ENCODE measurements around the gene TOR1AIP1.
A peak's percentile ranks its signal among the peaks of the same experiment; 100 is the strongest.
"Not testable (repeated sequence)": the region's sequence is repeated elsewhere in the genome, so short reads cannot be mapped to it uniquely, and the experiment has no call there.

TOR1AIP1 gene, protein sequence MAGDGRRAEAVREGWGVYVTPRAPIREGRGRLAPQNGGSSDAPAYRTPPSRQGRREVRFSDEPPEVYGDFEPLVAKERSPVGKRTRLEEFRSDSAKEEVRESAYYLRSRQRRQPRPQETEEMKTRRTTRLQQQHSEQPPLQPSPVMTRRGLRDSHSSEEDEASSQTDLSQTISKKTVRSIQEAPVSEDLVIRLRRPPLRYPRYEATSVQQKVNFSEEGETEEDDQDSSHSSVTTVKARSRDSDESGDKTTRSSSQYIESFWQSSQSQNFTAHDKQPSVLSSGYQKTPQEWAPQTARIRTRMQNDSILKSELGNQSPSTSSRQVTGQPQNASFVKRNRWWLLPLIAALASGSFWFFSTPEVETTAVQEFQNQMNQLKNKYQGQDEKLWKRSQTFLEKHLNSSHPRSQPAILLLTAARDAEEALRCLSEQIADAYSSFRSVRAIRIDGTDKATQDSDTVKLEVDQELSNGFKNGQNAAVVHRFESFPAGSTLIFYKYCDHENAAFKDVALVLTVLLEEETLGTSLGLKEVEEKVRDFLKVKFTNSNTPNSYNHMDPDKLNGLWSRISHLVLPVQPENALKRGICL

DNA sequence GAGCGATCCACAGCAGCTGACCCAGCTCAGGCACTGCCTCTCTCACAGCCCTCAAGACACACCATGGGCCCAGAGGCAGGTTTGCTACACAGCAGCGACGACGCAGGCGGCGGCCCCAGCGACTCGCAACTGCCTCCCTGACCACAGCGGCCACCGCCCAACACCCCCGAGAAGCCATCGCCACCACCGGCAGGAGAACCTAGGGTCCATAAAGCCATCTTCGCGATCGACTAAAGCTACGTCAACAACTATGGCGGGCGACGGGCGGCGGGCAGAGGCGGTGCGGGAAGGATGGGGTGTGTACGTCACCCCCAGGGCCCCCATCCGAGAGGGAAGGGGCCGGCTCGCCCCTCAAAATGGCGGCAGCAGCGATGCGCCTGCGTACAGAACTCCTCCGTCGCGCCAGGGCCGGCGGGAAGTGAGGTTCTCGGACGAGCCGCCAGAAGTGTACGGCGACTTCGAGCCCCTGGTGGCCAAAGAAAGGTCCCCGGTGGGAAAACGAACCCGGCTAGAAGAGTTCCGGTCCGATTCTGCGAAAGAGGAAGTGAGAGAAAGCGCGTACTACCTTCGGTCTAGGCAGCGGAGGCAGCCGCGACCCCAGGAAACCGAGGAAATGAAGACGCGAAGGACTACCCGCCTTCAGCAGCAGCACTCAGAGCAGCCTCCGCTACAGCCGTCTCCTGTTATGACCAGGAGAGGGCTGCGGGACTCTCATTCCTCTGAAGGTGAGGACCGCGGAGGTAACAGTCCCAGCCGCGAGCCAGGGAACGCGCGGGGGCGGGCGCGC, at the start of gene TOR1AIP1:
Gene TOR1AIP1, plus strand, starts transcription at position 33 of the 787 bp plus-strand sequence. Its CDS starts 218 bp downstream, at position 251.
- DNase-seq (ENCODE audit: low read depth in 1 of 2, low spot score in 1 of 2): peak; percentile 92 to 95

DNA sequence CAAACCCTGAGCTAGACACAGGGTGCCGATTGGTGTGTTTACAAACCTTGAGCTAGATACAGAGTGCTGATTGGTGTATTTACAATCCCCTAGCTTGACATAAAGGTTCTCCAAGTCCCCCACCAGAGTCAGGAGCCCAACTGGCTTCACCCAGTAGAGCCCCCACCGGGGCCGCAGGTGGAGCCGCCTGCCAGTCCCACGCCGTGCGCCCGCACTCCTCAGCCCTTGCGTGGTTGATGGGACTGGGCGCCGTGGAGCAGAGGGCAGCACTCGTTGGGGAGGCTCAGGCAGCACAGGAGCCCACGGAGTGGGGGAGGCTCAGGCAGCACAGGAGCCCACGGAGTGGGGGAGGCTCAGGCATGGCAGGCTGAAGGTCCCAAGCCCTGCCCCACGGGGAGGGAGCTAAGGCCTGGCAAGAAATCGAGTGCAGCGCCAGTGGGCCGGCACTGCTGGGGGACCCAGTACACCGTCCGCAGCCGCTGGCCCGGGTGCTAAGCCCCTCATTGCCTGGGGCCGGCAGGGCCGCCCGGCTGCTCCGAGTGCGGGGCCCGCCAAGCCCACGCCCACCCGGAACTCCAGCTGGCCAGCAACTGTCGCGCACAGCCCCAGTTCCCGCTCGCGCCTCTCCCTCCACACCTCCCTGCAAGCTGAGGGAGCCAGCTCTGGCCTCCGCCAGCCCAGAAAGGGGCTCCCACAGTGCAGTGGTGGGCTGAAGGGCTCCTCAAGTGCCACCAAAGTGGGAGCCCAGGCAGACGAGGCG, 45.2 kb upstream of the TOR1AIP1 start:
- not testable (repeated sequence) for DNase-seq (ENCODE audit: low read depth in 1 of 2, low spot score in 1 of 2)

DNA sequence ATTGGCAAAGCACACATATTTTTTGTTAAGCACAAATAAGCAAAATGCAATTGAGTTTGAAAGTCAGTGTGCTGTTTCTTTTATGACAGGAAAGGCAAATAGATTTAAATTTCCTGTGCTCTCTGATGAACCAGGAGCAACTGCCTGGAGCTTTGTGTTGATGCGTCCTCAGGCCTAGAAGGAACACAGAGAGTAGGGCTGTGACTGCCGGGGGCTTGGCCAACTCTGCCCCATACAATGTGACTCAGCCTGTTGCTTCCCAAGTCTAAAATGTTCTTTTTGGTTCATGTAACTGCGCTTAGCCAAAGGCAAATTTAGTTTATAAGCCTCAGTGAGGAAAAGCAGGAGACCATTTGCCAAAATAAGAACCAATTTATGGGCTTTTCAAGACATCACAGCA, 42.0 kb upstream of the TOR1AIP1 start:
- no peak for DNase-seq (ENCODE audit: low read depth in 1 of 2, low spot score in 1 of 2)

DNA sequence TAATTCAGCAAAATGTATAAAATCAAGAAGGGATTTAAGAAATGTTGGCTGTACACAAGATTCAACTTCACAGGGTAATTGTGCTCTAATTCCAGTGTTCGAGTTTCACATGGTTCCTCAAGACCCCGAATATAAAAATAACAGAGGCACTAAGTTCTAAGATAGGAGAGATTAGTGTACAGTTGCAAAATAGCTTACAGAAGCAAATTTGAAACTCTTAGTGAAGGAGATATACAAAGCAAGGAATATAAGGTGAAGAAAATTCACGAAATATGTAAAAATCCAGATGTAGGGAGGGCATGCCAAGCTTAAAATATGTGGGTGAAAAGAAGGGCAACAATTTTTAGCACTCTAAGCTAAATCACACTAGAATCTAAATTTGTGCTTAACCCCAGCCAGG, 33.9 kb upstream of the TOR1AIP1 start:
- no peak for DNase-seq (ENCODE audit: low read depth in 1 of 2, low spot score in 1 of 2)

- DNase-seq (ENCODE audit: low read depth in 1 of 2, low spot score in 1 of 2): no peak
These were observed 29.0 kb upstream of the TOR1AIP1 start for GRCh38 chr1:179853102-179853501.

DNA sequence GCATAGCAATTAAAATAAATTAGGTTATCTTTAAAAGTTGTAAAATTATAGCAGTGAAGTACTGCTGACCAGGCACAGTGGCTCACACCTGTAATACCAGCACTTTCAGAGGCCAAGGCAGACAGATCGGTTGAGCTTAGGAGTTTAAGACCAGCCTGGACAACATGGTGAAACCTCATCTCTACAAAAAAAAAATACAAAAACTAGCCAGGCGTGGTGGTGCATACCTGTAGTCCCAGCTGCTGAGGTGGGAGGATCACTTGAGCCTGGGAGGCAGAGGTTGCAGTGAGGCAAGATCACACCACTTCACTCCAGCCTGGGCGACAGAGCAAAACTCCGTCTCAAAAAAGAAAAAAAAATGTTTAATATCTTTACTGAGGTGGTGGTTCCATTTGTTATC, 26.3 kb upstream of the TOR1AIP1 start:
- not testable (repeated sequence) for DNase-seq (ENCODE audit: low read depth in 1 of 2, low spot score in 1 of 2)

- no peak for DNase-seq (ENCODE audit: low read depth in 1 of 2, low spot score in 1 of 2)
These were observed 25.8 kb upstream of the TOR1AIP1 start for GRCh38 chr1:179856296-179856695.

DNA sequence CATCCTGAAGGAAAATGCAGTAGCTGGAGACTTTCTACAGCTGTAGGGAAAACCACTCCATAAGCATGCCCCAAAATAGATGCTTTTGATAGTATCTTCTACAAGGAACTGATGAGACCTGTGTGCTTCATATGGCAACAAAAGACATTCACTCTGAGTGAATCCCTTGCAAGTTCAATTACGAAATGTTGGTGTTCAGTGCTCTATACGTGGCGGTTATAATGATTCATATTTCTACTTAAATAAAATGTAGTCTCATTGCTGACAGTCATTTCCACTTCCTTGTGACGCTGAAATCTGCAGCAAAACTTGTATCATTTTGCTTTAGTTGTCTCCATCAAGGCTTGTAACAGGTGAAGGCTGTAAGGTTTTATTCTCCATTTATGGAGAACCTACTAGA, 25.1 kb upstream of the TOR1AIP1 start:
- no peak for DNase-seq (ENCODE audit: low read depth in 1 of 2, low spot score in 1 of 2)

- DNase-seq (ENCODE audit: low read depth in 1 of 2, low spot score in 1 of 2): no peak
These were observed 21.4 kb upstream of the TOR1AIP1 start for GRCh38 chr1:179860652-179861051.

DNA sequence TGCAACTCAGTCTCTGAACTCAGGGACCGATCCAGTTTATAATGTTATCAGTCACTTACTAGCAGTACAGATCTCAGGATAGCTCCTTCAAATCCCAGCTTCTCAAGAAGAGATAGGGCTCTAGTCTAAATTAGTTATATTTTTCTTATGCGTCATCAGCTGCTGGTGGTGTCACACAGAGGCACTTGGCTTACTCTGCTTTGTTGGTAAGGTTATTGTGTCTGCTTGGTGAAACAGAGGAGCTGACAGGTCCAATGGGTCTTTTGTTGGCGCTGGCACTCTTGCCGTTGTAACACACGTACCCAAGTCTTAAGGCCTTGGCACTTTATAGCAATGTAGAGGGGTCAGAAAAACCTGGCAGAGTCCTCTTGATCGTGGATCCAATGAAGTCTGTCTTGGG, 16.7 kb upstream of the TOR1AIP1 start:
- no peak for DNase-seq (ENCODE audit: low read depth in 1 of 2, low spot score in 1 of 2)

DNA sequence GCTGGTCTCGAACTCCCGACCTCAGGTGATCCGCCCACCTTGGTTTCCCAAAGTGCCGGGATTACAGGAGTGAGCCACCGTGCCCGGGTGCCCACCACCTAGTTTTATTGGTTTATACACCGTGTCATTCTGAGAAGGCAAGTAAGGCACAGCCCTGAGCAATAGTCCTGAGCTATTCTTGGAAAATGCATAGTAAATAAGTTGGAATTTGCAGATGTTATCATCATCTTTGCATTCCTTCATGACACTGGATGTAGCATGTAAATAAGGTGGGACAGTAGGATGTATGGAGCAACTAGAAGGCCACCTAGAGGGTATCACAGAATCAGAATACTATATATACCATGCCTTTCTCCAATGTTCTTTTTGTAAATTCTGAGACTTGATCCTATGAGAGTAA, 15.5 kb upstream of the TOR1AIP1 start:
- no peak for DNase-seq (ENCODE audit: low read depth in 1 of 2, low spot score in 1 of 2)

GRCh38 chr1:179867493-179868330, 14.4 kb upstream of the TOR1AIP1 start:
- DNase-seq (ENCODE audit: low read depth in 1 of 2, low spot score in 1 of 2): peak in 1 of 2 donors; percentile 13

GRCh38 chr1:179870870-179871269, 11.2 kb upstream of the TOR1AIP1 start:
- no peak for DNase-seq (ENCODE audit: low read depth in 1 of 2, low spot score in 1 of 2)

DNA sequence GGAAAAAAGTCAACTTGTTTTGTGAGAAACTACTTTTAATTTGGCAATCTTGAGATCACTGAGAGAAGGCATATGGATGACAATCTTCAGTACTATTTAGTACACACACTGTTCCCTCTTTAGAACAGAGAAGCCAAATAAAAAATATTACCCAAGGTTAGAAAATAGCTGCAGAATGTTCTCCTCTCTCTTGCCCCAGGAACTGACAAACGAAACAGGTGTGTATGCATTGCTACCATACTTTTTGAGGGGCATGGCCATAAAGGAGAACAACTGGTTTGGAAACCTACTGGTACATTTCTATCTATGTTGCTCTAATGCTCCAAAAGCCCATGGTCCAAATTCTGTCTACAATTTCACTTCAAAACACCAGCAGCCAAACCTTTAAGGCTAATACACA, 10.1 kb upstream of the TOR1AIP1 start:
- DNase-seq (ENCODE audit: low read depth in 1 of 2, low spot score in 1 of 2): no peak

GRCh38 chr1:179872558-179872957, 9.5 kb upstream of the TOR1AIP1 start:
- DNase-seq (ENCODE audit: low read depth in 1 of 2, low spot score in 1 of 2): no peak

DNA sequence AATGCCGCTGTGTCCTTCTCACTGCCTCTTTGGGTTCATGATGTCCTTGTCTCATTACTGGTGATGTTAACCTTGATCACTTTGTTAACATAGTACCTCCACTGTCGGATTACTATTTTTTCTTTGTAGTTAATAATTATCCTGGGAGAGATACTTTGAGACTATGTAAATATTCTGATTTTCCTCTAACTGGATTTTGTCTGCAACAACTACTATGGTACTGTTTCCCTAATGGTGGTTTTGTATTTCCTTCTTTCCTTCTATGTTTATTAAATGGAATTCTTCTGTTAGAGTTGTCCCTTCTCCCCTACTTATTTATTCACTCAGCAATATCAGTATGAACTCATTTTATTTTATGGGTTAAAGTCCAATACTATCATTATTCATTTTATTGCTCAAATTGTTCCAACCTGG, 8.6 kb upstream of the TOR1AIP1 start:
- DNase-seq (ENCODE audit: low read depth in 1 of 2, low spot score in 1 of 2): no peak

- DNase-seq (ENCODE audit: low read depth in 1 of 2, low spot score in 1 of 2): no peak
These were observed 6.3 kb upstream of the TOR1AIP1 start for GRCh38 chr1:179875596-179876299.

GRCh38 chr1:179876300-179876715, 5.8 kb upstream of the TOR1AIP1 start:
- DNase-seq (ENCODE audit: low read depth in 1 of 2, low spot score in 1 of 2): no peak

- peak; percentile 75 for DNase-seq (ENCODE audit: low read depth in 1 of 2, low spot score in 1 of 2)
These were observed 4.4 kb upstream of the TOR1AIP1 start, which contains the start of gene TOR1AIP2 for GRCh38 chr1:179877586-179878265. Gene TOR1AIP2, minus strand, starts transcription at chr1:179877803. Its CDS starts 25,138 bp downstream, at chr1:179852665.
